ENCODE measurements around the gene ZCCHC14. TPM values are rescaled to one million over a fixed set of nuclear protein-coding genes. Genes with fewer than 3 reads are reported as not detected.

ZCCHC14 gene
- total and polyA plus RNA-seq, 4 donors: 7.4 to 31.1 (median 19.3) TPM

DNA sequence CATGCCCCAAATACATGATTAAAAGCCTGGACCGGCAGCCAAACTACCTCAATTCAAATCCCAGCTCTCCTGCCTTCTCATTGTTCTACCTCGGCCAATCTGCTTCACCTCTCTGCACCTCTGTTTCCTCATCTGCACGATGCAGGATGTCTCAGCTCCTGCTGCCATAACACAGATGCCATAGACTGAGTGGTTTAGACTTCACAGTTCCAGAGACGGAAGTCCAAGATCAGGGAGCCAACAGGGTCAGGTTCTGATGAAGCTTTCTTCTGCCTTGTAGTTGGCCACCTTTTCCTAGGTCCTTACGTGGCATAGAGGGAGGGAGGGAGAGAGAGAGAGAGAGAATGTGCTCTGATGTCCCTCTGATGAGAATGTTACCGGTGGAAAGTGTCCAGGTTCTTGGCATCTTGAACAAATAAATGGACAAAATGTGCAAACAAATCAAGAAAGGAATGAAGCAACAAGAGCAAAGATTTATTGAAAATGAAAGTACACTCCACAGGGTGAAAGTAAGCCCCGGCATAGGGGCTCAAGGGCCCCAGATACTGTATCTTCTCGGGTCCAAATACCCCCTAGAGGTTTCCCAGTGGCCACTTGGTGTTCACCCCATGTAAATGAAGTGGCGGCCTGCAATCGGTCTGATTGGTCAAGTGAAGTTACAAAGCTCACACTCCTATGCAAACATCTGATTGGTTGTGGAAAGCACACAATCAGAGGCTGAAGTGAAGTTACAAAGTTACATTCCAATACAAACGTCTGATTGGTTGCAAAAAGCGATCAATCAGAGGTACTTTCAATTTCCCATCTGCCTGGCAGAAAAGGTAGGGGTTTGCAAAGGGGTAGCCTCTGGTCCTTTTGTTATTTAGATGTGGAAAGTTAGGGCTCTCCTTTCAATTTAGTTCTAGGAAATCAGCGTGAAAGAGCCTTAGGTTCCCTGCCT, 43.3 kb upstream of the ZCCHC14 start:
- Histone ChIP-seq H3K9me3 (ENCODE audit: control insufficient read depth in 4 of 4, insufficient read depth in 3 of 4, low read length in 3 of 4) (peaks cover 0 to 27% (median 3%) of the 10 kb centered on the region in 4 donors), H3K27ac (ENCODE audit: low read depth in 1 of 2, low read length in 1 of 2) (no peak overlapping the region), H3K27me3 (ENCODE audit: control insufficient read depth in 3 of 3, insufficient read depth in 3 of 3, low read length in 2 of 3) (peaks cover 0 to 5% (median 0%) of the 10 kb centered on the region in 3 donors), H3K4me3 (no peak overlapping the region), H3K9ac (ENCODE audit: insufficient read depth in 1 of 2, low read length in 2 of 2) (no peak overlapping the region), H3K36me3 (ENCODE audit: control insufficient read depth in 4 of 4, insufficient read depth in 4 of 4, low read length in 4 of 4) (no peaks in the 10 kb centered on the region), H3K4me1 (ENCODE audit: control insufficient read depth in 5 of 5, insufficient read depth in 5 of 5, low read length in 5 of 5) (peaks cover 0 to 8% (median 0%) of the 10 kb centered on the region in 5 donors)
- no peak for DNase-seq
- WGBS, 2 donors: 71 to 81% methylated on average over 13 of the region's 13 CpGs
- ATAC-seq (ENCODE audit: insufficient read depth, low FRiP score): no peak
- TF ChIP-seq, protein P1, sequence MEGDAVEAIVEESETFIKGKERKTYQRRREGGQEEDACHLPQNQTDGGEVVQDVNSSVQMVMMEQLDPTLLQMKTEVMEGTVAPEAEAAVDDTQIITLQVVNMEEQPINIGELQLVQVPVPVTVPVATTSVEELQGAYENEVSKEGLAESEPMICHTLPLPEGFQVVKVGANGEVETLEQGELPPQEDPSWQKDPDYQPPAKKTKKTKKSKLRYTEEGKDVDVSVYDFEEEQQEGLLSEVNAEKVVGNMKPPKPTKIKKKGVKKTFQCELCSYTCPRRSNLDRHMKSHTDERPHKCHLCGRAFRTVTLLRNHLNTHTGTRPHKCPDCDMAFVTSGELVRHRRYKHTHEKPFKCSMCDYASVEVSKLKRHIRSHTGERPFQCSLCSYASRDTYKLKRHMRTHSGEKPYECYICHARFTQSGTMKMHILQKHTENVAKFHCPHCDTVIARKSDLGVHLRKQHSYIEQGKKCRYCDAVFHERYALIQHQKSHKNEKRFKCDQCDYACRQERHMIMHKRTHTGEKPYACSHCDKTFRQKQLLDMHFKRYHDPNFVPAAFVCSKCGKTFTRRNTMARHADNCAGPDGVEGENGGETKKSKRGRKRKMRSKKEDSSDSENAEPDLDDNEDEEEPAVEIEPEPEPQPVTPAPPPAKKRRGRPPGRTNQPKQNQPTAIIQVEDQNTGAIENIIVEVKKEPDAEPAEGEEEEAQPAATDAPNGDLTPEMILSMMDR (IDR thresholded peaks at IDR 0.05; ENCODE audit: control extremely low read depth, extremely low read depth): no peak

DNA sequence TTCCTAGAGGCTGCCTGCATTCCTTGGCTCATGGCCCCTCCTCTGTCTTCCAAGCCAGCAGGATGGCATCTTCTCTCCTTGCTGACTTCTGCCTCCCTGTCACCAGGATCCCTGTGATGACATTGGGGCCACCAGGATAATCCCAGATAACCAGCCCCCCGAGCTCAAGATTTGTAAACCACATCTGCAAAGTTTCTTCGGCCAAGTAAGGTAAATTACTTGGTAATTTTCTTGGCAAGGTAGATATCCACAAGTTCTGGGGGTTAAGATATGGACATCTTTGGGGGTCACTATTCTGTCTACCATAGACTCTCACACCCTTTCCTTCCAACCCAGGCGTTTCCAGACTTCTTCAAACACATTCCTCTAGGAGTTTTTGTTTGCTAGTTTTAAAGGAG, 42.6 kb upstream of the ZCCHC14 start:
- Histone ChIP-seq H3K4me3 (no peak overlapping the region), H3K27ac (ENCODE audit: low read depth in 1 of 2, low read length in 1 of 2) (no peak overlapping the region), H3K36me3 (ENCODE audit: control insufficient read depth in 4 of 4, insufficient read depth in 4 of 4, low read length in 4 of 4) (no peaks in the 10 kb centered on the region), H3K9ac (ENCODE audit: insufficient read depth in 1 of 2, low read length in 2 of 2) (no peak overlapping the region), H3K4me1 (ENCODE audit: control insufficient read depth in 5 of 5, insufficient read depth in 5 of 5, low read length in 5 of 5) (peaks cover 0 to 4% (median 0%) of the 10 kb centered on the region in 5 donors), H3K27me3 (ENCODE audit: control insufficient read depth in 3 of 3, insufficient read depth in 3 of 3, low read length in 2 of 3) (peaks cover 0 to 5% (median 0%) of the 10 kb centered on the region in 3 donors), H3K9me3 (ENCODE audit: control insufficient read depth in 4 of 4, insufficient read depth in 3 of 4, low read length in 3 of 4) (peaks cover 0 to 27% (median 3%) of the 10 kb centered on the region in 4 donors)
- TF ChIP-seq, protein P1 (IDR thresholded peaks at IDR 0.05; ENCODE audit: control extremely low read depth, extremely low read depth): no peak
- WGBS, 2 donors: 50 to 56% methylated on average over 3 of the region's 3 CpGs
- ATAC-seq (ENCODE audit: insufficient read depth, low FRiP score) (no peak), DNase-seq (no peak)

DNA sequence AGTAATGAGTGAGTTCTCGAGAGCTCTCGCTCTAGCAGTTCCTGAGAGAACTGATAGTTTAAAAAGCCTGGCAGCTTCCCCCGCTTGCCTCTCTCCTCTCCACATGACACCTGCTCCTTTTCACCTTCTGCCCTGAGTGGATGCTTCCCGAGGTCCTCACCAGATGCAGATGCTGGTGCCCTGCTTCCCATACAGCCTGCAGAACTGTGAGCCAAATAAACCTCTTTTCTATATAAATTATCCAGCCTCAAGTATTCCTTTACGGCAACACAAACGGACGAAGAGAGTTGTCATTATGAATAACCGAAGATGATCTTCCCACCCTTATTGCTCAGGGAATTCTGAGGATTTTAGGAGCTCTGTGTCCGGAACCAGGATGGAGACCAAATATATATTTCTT, 41.9 kb upstream of the ZCCHC14 start:
- no peak for DNase-seq
- Histone ChIP-seq H3K36me3 (ENCODE audit: control insufficient read depth in 4 of 4, insufficient read depth in 4 of 4, low read length in 4 of 4) (no peaks in the 10 kb centered on the region), H3K4me3 (no peak overlapping the region), H3K4me1 (ENCODE audit: control insufficient read depth in 5 of 5, insufficient read depth in 5 of 5, low read length in 5 of 5) (no peaks in the 10 kb centered on the region), H3K27ac (ENCODE audit: low read depth in 1 of 2, low read length in 1 of 2) (no peak overlapping the region), H3K27me3 (ENCODE audit: control insufficient read depth in 3 of 3, insufficient read depth in 3 of 3, low read length in 2 of 3) (peaks cover 0 to 5% (median 0%) of the 10 kb centered on the region in 3 donors), H3K9ac (ENCODE audit: insufficient read depth in 1 of 2, low read length in 2 of 2) (no peak overlapping the region), H3K9me3 (ENCODE audit: control insufficient read depth in 4 of 4, insufficient read depth in 3 of 4, low read length in 3 of 4) (peaks cover 0 to 27% (median 3%) of the 10 kb centered on the region in 4 donors)
- WGBS, 2 donors: 95% methylated on average over 9 of the region's 9 CpGs
- no peak for ATAC-seq (ENCODE audit: insufficient read depth, low FRiP score)
- TF ChIP-seq, protein P1 (IDR thresholded peaks at IDR 0.05; ENCODE audit: control extremely low read depth, extremely low read depth): no peak

Data from lung (tissue), 12 donors.